ENCODE measurements around the gene FBXW4.
A peak's percentile ranks its signal among the peaks of the same experiment; 100 is the strongest.

The FBXW4 gene

GRCh38 chr10:101631821-101632475 lies 63.0 kb downstream of the FBXW4 start:
- H2BK120ac ChIP-seq (ENCODE audit: low read depth, low read length) = no peak overlapping the region
- no peak overlapping the region for H3K27ac ChIP-seq (ENCODE audit: low read depth, low read length)
- H2BK15ac ChIP-seq (replicated peaks; ENCODE audit: low read depth) = no peak overlapping the region
- H3K36me3 ChIP-seq (ENCODE audit: control insufficient read depth, insufficient read depth, low read length) = no peaks in the 10 kb centered on the region
- peaks cover 6% of the 10 kb centered on the region for H3K4me1 ChIP-seq (ENCODE audit: control insufficient read depth, low read depth, low read length)
- H3K18ac ChIP-seq (ENCODE audit: low read length) = no peak overlapping the region
- no peaks in the 10 kb centered on the region for H3K79me2 ChIP-seq (ENCODE audit: control insufficient read depth, insufficient read depth, low read length)
- H3K4me3 ChIP-seq (ENCODE audit: low read length) = no peak overlapping the region
- peak overlapping the region; percentile 22 for H3K56ac ChIP-seq (ENCODE audit: low read length)
- H3K4ac ChIP-seq (ENCODE audit: low read depth, low read length) = no peak overlapping the region
- H4K8ac ChIP-seq (ENCODE audit: low read depth, low read length) = no peak overlapping the region
- no peak overlapping the region for H3K4me2 ChIP-seq (ENCODE audit: low read length)
- H3K27me3 ChIP-seq (ENCODE audit: insufficient read depth, low read length, poor library complexity) = no peaks in the 10 kb centered on the region
- H3K9ac ChIP-seq (ENCODE audit: low read length) = no peak overlapping the region
- H3K79me1 ChIP-seq (ENCODE audit: low read length) = peaks cover 2% of the 10 kb centered on the region
- DNase-seq = no peak
- H2AK5ac ChIP-seq (ENCODE audit: low read length) = no peak overlapping the region
- no peak overlapping the region for H2BK5ac ChIP-seq (ENCODE audit: low read length)
- WGBS (ENCODE audit: extremely low coverage, insufficient coverage, low lambda C conversion rate) = no CpG with 5 or more reads among the region's 8 CpGs
- H3K23ac ChIP-seq (ENCODE audit: low read length) = no peak overlapping the region
- no peak overlapping the region for H4K5ac ChIP-seq (ENCODE audit: low read length)

GRCh38 chr10:101630633-101630920 lies 64.4 kb downstream of the FBXW4 start:
- Histone ChIP-seq H3K56ac (ENCODE audit: low read length) (peak overlapping the region; percentile 38), H3K4me2 (ENCODE audit: low read length) (no peak overlapping the region), H2BK5ac (ENCODE audit: low read length) (no peak overlapping the region), H3K27ac (ENCODE audit: low read depth, low read length) (no peak overlapping the region), H3K4me1 (ENCODE audit: control insufficient read depth, low read depth, low read length) (peaks cover 6% of the 10 kb centered on the region), H3K79me1 (ENCODE audit: low read length) (peaks cover 2% of the 10 kb centered on the region), H2AK5ac (ENCODE audit: low read length) (no peak overlapping the region), H2BK15ac (replicated peaks; ENCODE audit: low read depth) (no peak overlapping the region), H3K4me3 (ENCODE audit: low read length) (no peak overlapping the region), H4K5ac (ENCODE audit: low read length) (no peak overlapping the region), H2BK120ac (ENCODE audit: low read depth, low read length) (no peak overlapping the region), H3K36me3 (ENCODE audit: control insufficient read depth, insufficient read depth, low read length) (no peaks in the 10 kb centered on the region), H3K4ac (ENCODE audit: low read depth, low read length) (no peak overlapping the region), H4K8ac (ENCODE audit: low read depth, low read length) (no peak overlapping the region), H3K27me3 (ENCODE audit: insufficient read depth, low read length, poor library complexity) (no peaks in the 10 kb centered on the region), H3K79me2 (ENCODE audit: control insufficient read depth, insufficient read depth, low read length) (no peaks in the 10 kb centered on the region), H3K18ac (ENCODE audit: low read length) (no peak overlapping the region), H3K23ac (ENCODE audit: low read length) (no peak overlapping the region), H3K9ac (ENCODE audit: low read length) (no peak overlapping the region)
- no CpG with 5 or more reads among the region's 1 CpG for WGBS (ENCODE audit: extremely low coverage, insufficient coverage, low lambda C conversion rate)
- peak; percentile 72 for DNase-seq

- Histone ChIP-seq H3K4me2 (ENCODE audit: low read length) (no peak overlapping the region), H3K23ac (ENCODE audit: low read length) (no peak overlapping the region), H2AK5ac (ENCODE audit: low read length) (no peak overlapping the region), H3K4me1 (ENCODE audit: control insufficient read depth, low read depth, low read length) (peaks cover 6% of the 10 kb centered on the region), H3K56ac (ENCODE audit: low read length) (peak overlapping the region; percentile 38), H3K27ac (ENCODE audit: low read depth, low read length) (peak overlapping the region; percentile 22), H3K4me3 (ENCODE audit: low read length) (no peak overlapping the region), H2BK5ac (ENCODE audit: low read length) (peak overlapping the region; percentile 55), H4K8ac (ENCODE audit: low read depth, low read length) (no peak overlapping the region), H3K18ac (ENCODE audit: low read length) (peak overlapping the region; percentile 34), H3K4ac (ENCODE audit: low read depth, low read length) (no peak overlapping the region), H3K9ac (ENCODE audit: low read length) (no peak overlapping the region), H3K79me1 (ENCODE audit: low read length) (peaks cover 2% of the 10 kb centered on the region), H2BK15ac (replicated peaks; ENCODE audit: low read depth) (no peak overlapping the region), H4K5ac (ENCODE audit: low read length) (no peak overlapping the region), H3K79me2 (ENCODE audit: control insufficient read depth, insufficient read depth, low read length) (no peaks in the 10 kb centered on the region), H3K36me3 (ENCODE audit: control insufficient read depth, insufficient read depth, low read length) (no peaks in the 10 kb centered on the region), H2BK120ac (ENCODE audit: low read depth, low read length) (no peak overlapping the region), H3K27me3 (ENCODE audit: insufficient read depth, low read length, poor library complexity) (no peaks in the 10 kb centered on the region)
- WGBS (ENCODE audit: extremely low coverage, insufficient coverage, low lambda C conversion rate) = no CpG with 5 or more reads among the region's 13 CpGs
- DNase-seq = no peak
These were observed 64.9 kb downstream of the FBXW4 start for GRCh38 chr10:101629837-101630632.

- no peak overlapping the region for H3K18ac ChIP-seq (ENCODE audit: low read length)
- H3K79me1 ChIP-seq (ENCODE audit: low read length) = peaks cover 2% of the 10 kb centered on the region
- no peak overlapping the region for H2BK120ac ChIP-seq (ENCODE audit: low read depth, low read length)
- no peak for DNase-seq
- no peak overlapping the region for H2AK5ac ChIP-seq (ENCODE audit: low read length)
- no peak overlapping the region for H3K4ac ChIP-seq (ENCODE audit: low read depth, low read length)
- no peak overlapping the region for H3K56ac ChIP-seq (ENCODE audit: low read length)
- H3K4me1 ChIP-seq (ENCODE audit: control insufficient read depth, low read depth, low read length) = peaks cover 6% of the 10 kb centered on the region
- H3K79me2 ChIP-seq (ENCODE audit: control insufficient read depth, insufficient read depth, low read length) = no peaks in the 10 kb centered on the region
- H3K27ac ChIP-seq (ENCODE audit: low read depth, low read length) = no peak overlapping the region
- no peak overlapping the region for H3K4me2 ChIP-seq (ENCODE audit: low read length)
- no CpG with 5 or more reads among the region's 1 CpG for whole genome bisulfite sequencing (ENCODE audit: extremely low coverage, insufficient coverage, low lambda C conversion rate)
- no peak overlapping the region for H2BK5ac ChIP-seq (ENCODE audit: low read length)
- H3K36me3 ChIP-seq (ENCODE audit: control insufficient read depth, insufficient read depth, low read length) = no peaks in the 10 kb centered on the region
- no peak overlapping the region for H2BK15ac ChIP-seq (replicated peaks; ENCODE audit: low read depth)
- H3K27me3 ChIP-seq (ENCODE audit: insufficient read depth, low read length, poor library complexity) = no peaks in the 10 kb centered on the region
- no peak overlapping the region for H4K5ac ChIP-seq (ENCODE audit: low read length)
- no peak overlapping the region for H4K8ac ChIP-seq (ENCODE audit: low read depth, low read length)
- H3K4me3 ChIP-seq (ENCODE audit: low read length) = no peak overlapping the region
- H3K9ac ChIP-seq (ENCODE audit: low read length) = no peak overlapping the region
- no peak overlapping the region for H3K23ac ChIP-seq (ENCODE audit: low read length)
These were observed 69.1 kb downstream of the FBXW4 start for GRCh38 chr10:101625821-101626412.

GRCh38 chr10:101624526-101625102 lies 70.4 kb downstream of the FBXW4 start:
- Histone ChIP-seq H3K4me1 (ENCODE audit: control insufficient read depth, low read depth, low read length) (no peaks in the 10 kb centered on the region), H3K27me3 (ENCODE audit: insufficient read depth, low read length, poor library complexity) (no peaks in the 10 kb centered on the region), H3K4me3 (ENCODE audit: low read length) (no peak overlapping the region), H2BK120ac (ENCODE audit: low read depth, low read length) (no peak overlapping the region), H3K23ac (ENCODE audit: low read length) (no peak overlapping the region), H3K9ac (ENCODE audit: low read length) (no peak overlapping the region), H3K36me3 (ENCODE audit: control insufficient read depth, insufficient read depth, low read length) (no peaks in the 10 kb centered on the region), H4K8ac (ENCODE audit: low read depth, low read length) (no peak overlapping the region), H3K4ac (ENCODE audit: low read depth, low read length) (no peak overlapping the region), H3K79me2 (ENCODE audit: control insufficient read depth, insufficient read depth, low read length) (no peaks in the 10 kb centered on the region), H2BK5ac (ENCODE audit: low read length) (no peak overlapping the region), H3K4me2 (ENCODE audit: low read length) (no peak overlapping the region), H2AK5ac (ENCODE audit: low read length) (no peak overlapping the region), H2BK15ac (replicated peaks; ENCODE audit: low read depth) (no peak overlapping the region), H4K5ac (ENCODE audit: low read length) (no peak overlapping the region), H3K18ac (ENCODE audit: low read length) (no peak overlapping the region), H3K56ac (ENCODE audit: low read length) (no peak overlapping the region), H3K27ac (ENCODE audit: low read depth, low read length) (no peak overlapping the region), H3K79me1 (ENCODE audit: low read length) (no peaks in the 10 kb centered on the region)
- WGBS (ENCODE audit: extremely low coverage, insufficient coverage, low lambda C conversion rate) = no CpG with 5 or more reads among the region's 4 CpGs
- DNase-seq = no peak
